ENCODE measurements around the gene UBR4.

The UBR4 gene

GRCh38 chr1:19164274-19165015 lies 45.6 kb downstream of the UBR4 start:
- Histone ChIP-seq H2AK5ac (ENCODE audit: low read length, severe bottlenecking) (no peak overlapping the region), H3K4me2 (ENCODE audit: low read length, poor library complexity, severe bottlenecking) (no peak overlapping the region), H3K18ac (ENCODE audit: low read depth in 1 of 2, low read length in 2 of 2) (no peak overlapping the region), H3K14ac (ENCODE audit: low read length in 2 of 2) (no peak overlapping the region), H3K9me3 (ENCODE audit: control insufficient read depth, low read length) (no peaks in the 10 kb centered on the region), H3K27ac (ENCODE audit: low read length, poor library complexity, severe bottlenecking) (peak overlapping the region; percentile 39), H2BK12ac (ENCODE audit: low read length in 2 of 2) (no peak overlapping the region), H3K36me3 (ENCODE audit: control insufficient read depth in 1 of 2, insufficient read depth in 2 of 2, low read depth in 1 of 2, low read length in 2 of 2) (peaks cover 36 to 98% of the 10 kb centered on the region in 2 experiments), H3K4me1 (ENCODE audit: control insufficient read depth, insufficient read depth, low read depth, low read length) (peaks cover 12% of the 10 kb centered on the region), H3K79me1 (replicated peaks; ENCODE audit: low read length, poor library complexity, severe bottlenecking) (peaks cover 23% of the 10 kb centered on the region), H4K91ac (ENCODE audit: low read length) (no peak overlapping the region), H4K8ac (ENCODE audit: low read length) (no peak overlapping the region), H3K4ac (ENCODE audit: low read depth in 1 of 2, low read length in 2 of 2) (no peak overlapping the region), H3K23ac (ENCODE audit: low read length in 2 of 2) (no peak overlapping the region), H3K4me3 (ENCODE audit: insufficient read depth in 1 of 2, low read depth in 1 of 2, low read length in 2 of 2) (no peak overlapping the region), H2BK15ac (ENCODE audit: low read depth, poor library complexity, severe bottlenecking) (no peak overlapping the region), H2AFZ (ENCODE audit: low read depth, low read length) (no peak overlapping the region), H2BK5ac (ENCODE audit: low read depth, low read length, poor library complexity, severe bottlenecking) (no peak overlapping the region), H3K27me3 (ENCODE audit: control insufficient read depth in 1 of 2, insufficient read depth in 1 of 2, low read length in 2 of 2) (no peaks in the 10 kb centered on the region), H3K9ac (ENCODE audit: low read length) (no peak overlapping the region), H2BK120ac (ENCODE audit: low read depth, low read length) (no peak overlapping the region)
- no peak for DNase-seq
- 99% methylated on average over 10 of the region's 10 CpGs for WGBS

DNA sequence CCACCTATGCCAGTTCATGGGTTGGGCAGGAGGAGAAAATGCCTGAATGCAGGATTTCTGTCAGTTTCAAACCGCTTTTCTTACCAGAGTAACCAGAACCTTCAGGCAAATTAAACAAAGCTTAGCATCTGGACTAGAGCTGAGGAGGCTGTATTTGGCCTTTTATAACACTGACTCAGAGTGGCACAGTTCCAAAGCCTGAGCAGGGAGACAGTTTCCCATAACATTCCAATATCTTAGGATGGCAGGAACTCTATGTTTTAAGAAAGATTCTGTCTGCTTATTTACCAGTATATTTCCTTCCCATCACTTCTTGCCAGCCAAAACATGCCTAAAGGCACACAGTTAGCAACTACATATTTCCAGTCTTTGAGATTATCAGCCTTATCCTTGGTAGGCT lies 46.8 kb downstream of the UBR4 start:
- H3K4me2 ChIP-seq (ENCODE audit: low read length, poor library complexity, severe bottlenecking), result no peak overlapping the region
- no peak overlapping the region for H2BK15ac ChIP-seq (ENCODE audit: low read depth, poor library complexity, severe bottlenecking)
- no peak overlapping the region for H2BK12ac ChIP-seq (ENCODE audit: low read length in 2 of 2)
- no peak overlapping the region for H4K91ac ChIP-seq (ENCODE audit: low read length)
- H3K9me3 ChIP-seq (ENCODE audit: control insufficient read depth, low read length), result no peaks in the 10 kb centered on the region
- H3K9ac ChIP-seq (ENCODE audit: low read length), result peak overlapping the region; percentile 55
- H2BK120ac ChIP-seq (ENCODE audit: low read depth, low read length), result no peak overlapping the region
- no peak overlapping the region for H2AK5ac ChIP-seq (ENCODE audit: low read length, severe bottlenecking)
- H3K79me1 ChIP-seq (replicated peaks; ENCODE audit: low read length, poor library complexity, severe bottlenecking), result peaks cover 23% of the 10 kb centered on the region
- H3K18ac ChIP-seq (ENCODE audit: low read depth in 1 of 2, low read length in 2 of 2), result no peak overlapping the region
- H3K14ac ChIP-seq (ENCODE audit: low read length in 2 of 2), result no peak overlapping the region
- H4K8ac ChIP-seq (ENCODE audit: low read length), result no peak overlapping the region
- peak; percentile 32 for DNase-seq
- H3K4me1 ChIP-seq (ENCODE audit: control insufficient read depth, insufficient read depth, low read depth, low read length), result peaks cover 12% of the 10 kb centered on the region
- peak overlapping the region; percentile 39 for H3K27ac ChIP-seq (ENCODE audit: low read length, poor library complexity, severe bottlenecking)
- 100% methylated on average over 1 of the region's 1 CpG for WGBS
- no peak overlapping the region for H2BK5ac ChIP-seq (ENCODE audit: low read depth, low read length, poor library complexity, severe bottlenecking)
- H3K4me3 ChIP-seq (ENCODE audit: insufficient read depth in 1 of 2, low read depth in 1 of 2, low read length in 2 of 2), result no peak overlapping the region
- no peaks in the 10 kb centered on the region for H3K27me3 ChIP-seq (ENCODE audit: control insufficient read depth in 1 of 2, insufficient read depth in 1 of 2, low read length in 2 of 2)
- no peak overlapping the region for H3K23ac ChIP-seq (ENCODE audit: low read length in 2 of 2)
- H3K4ac ChIP-seq (ENCODE audit: low read depth in 1 of 2, low read length in 2 of 2), result no peak overlapping the region
- no peak overlapping the region for H2AFZ ChIP-seq (ENCODE audit: low read depth, low read length)
- peaks cover 41 to 99% of the 10 kb centered on the region in 2 experiments for H3K36me3 ChIP-seq (ENCODE audit: control insufficient read depth in 1 of 2, insufficient read depth in 2 of 2, low read depth in 1 of 2, low read length in 2 of 2)

- no peak for DNase-seq
- H2AK5ac ChIP-seq (ENCODE audit: low read length, severe bottlenecking), result no peak overlapping the region
- WGBS, result 99% methylated on average over 7 of the region's 7 CpGs
These were observed 49.2 kb downstream of the UBR4 start for GRCh38 chr1:19160831-19161230.

GRCh38 chr1:19157653-19158052 lies 52.4 kb downstream of the UBR4 start:
- Histone ChIP-seq H3K4ac (ENCODE audit: low read depth in 1 of 2, low read length in 2 of 2) (no peak overlapping the region), H3K79me1 (replicated peaks; ENCODE audit: low read length, poor library complexity, severe bottlenecking) (peaks cover 37% of the 10 kb centered on the region), H2BK5ac (ENCODE audit: low read depth, low read length, poor library complexity, severe bottlenecking) (no peak overlapping the region), H3K23ac (ENCODE audit: low read length in 2 of 2) (no peak overlapping the region), H3K4me3 (ENCODE audit: insufficient read depth in 1 of 2, low read depth in 1 of 2, low read length in 2 of 2) (no peak overlapping the region), H2BK12ac (ENCODE audit: low read length in 2 of 2) (no peak overlapping the region), H2AFZ (ENCODE audit: low read depth, low read length) (no peak overlapping the region), H3K14ac (ENCODE audit: low read length in 2 of 2) (no peak overlapping the region), H3K27me3 (ENCODE audit: control insufficient read depth in 1 of 2, insufficient read depth in 1 of 2, low read length in 2 of 2) (no peaks in the 10 kb centered on the region), H3K36me3 (ENCODE audit: control insufficient read depth in 1 of 2, insufficient read depth in 2 of 2, low read depth in 1 of 2, low read length in 2 of 2) (peaks cover 59 to 100% of the 10 kb centered on the region in 2 experiments), H3K4me2 (ENCODE audit: low read length, poor library complexity, severe bottlenecking) (no peak overlapping the region), H3K9ac (ENCODE audit: low read length) (no peak overlapping the region), H2BK15ac (ENCODE audit: low read depth, poor library complexity, severe bottlenecking) (no peak overlapping the region), H4K8ac (ENCODE audit: low read length) (no peak overlapping the region), H3K4me1 (ENCODE audit: control insufficient read depth, insufficient read depth, low read depth, low read length) (peaks cover 3% of the 10 kb centered on the region), H3K18ac (ENCODE audit: low read depth in 1 of 2, low read length in 2 of 2) (no peak overlapping the region), H3K9me3 (ENCODE audit: control insufficient read depth, low read length) (no peaks in the 10 kb centered on the region), H2BK120ac (ENCODE audit: low read depth, low read length) (no peak overlapping the region), H3K27ac (ENCODE audit: low read length, poor library complexity, severe bottlenecking) (no peak overlapping the region), H2AK5ac (ENCODE audit: low read length, severe bottlenecking) (no peak overlapping the region), H4K91ac (ENCODE audit: low read length) (no peak overlapping the region)
- 97% methylated on average over 8 of the region's 8 CpGs for WGBS
- DNase-seq, result no peak

More at GRCh38 chr1:19160831-19161230, 49.2 kb downstream of the UBR4 start:
- H4K91ac ChIP-seq (ENCODE audit: low read length), result no peak overlapping the region
- H3K4me2 ChIP-seq (ENCODE audit: low read length, poor library complexity, severe bottlenecking), result no peak overlapping the region
- H2BK15ac ChIP-seq (ENCODE audit: low read depth, poor library complexity, severe bottlenecking), result no peak overlapping the region
- no peak overlapping the region for H3K14ac ChIP-seq (ENCODE audit: low read length in 2 of 2)
- H3K79me1 ChIP-seq (replicated peaks; ENCODE audit: low read length, poor library complexity, severe bottlenecking), result peaks cover 26% of the 10 kb centered on the region
- no peaks in the 10 kb centered on the region for H3K9me3 ChIP-seq (ENCODE audit: control insufficient read depth, low read length)
- no peak overlapping the region for H3K18ac ChIP-seq (ENCODE audit: low read depth in 1 of 2, low read length in 2 of 2)
- no peak overlapping the region for H3K27ac ChIP-seq (ENCODE audit: low read length, poor library complexity, severe bottlenecking)
- no peaks in the 10 kb centered on the region for H3K27me3 ChIP-seq (ENCODE audit: control insufficient read depth in 1 of 2, insufficient read depth in 1 of 2, low read length in 2 of 2)
- no peak overlapping the region for H4K8ac ChIP-seq (ENCODE audit: low read length)
- no peak overlapping the region for H3K23ac ChIP-seq (ENCODE audit: low read length in 2 of 2)
- no peak overlapping the region for H2BK12ac ChIP-seq (ENCODE audit: low read length in 2 of 2)
- H3K9ac ChIP-seq (ENCODE audit: low read length), result no peak overlapping the region
- no peak overlapping the region for H2BK120ac ChIP-seq (ENCODE audit: low read depth, low read length)
- H2BK5ac ChIP-seq (ENCODE audit: low read depth, low read length, poor library complexity, severe bottlenecking), result no peak overlapping the region
- peaks cover 10% of the 10 kb centered on the region for H3K4me1 ChIP-seq (ENCODE audit: control insufficient read depth, insufficient read depth, low read depth, low read length)
- peaks cover 46 to 99% of the 10 kb centered on the region in 2 experiments for H3K36me3 ChIP-seq (ENCODE audit: control insufficient read depth in 1 of 2, insufficient read depth in 2 of 2, low read depth in 1 of 2, low read length in 2 of 2)
- H3K4me3 ChIP-seq (ENCODE audit: insufficient read depth in 1 of 2, low read depth in 1 of 2, low read length in 2 of 2), result no peak overlapping the region
- H3K4ac ChIP-seq (ENCODE audit: low read depth in 1 of 2, low read length in 2 of 2), result no peak overlapping the region
- H2AFZ ChIP-seq (ENCODE audit: low read depth, low read length), result no peak overlapping the region

Data from mesenchymal stem cell (in vitro differentiated cells and primary cell).